ENCODE data around the gene S100A14.

- TF ChIP-seq POLR2A (IDR thresholded peaks at IDR 0.05; ENCODE audit: low read depth, low read length) (no peak), TAF1 (IDR thresholded peaks at IDR 0.05; ENCODE audit: low read depth, low read length) (no peak), SPI1 (IDR thresholded peaks at IDR 0.05; ENCODE audit: low read depth, low read length) (no peak), POLR2AphosphoS5 (IDR thresholded peaks at IDR 0.05; ENCODE audit: low read depth, low read length) (no peak)
These were observed 7.2 kb downstream of the S100A14 start for GRCh38 chr1:153608742-153609584.

Data from GM12891 (cell line).